ENCODE measurements around the gene RPGR.

- TF ChIP-seq MYC (IDR thresholded peaks at IDR 0.05; ENCODE audit: low read depth, low read length) (no peak), CTCF (IDR thresholded peaks at IDR 0.05; ENCODE audit: low read depth, low read length) (no peak), POLR2A (IDR thresholded peaks at IDR 0.05; ENCODE audit: extremely low read depth, insufficient read length) (no peak)
These were observed 6.5 kb downstream of the RPGR start for GRCh38 chrX:38320819-38321218.
